Smooth muscle cell (in vitro differentiated cells): ENCODE data around the gene HARBI1. TPM values are rescaled to one million over a fixed set of nuclear protein-coding genes. Genes with fewer than 3 reads are reported as not detected.

Experiments used
- DNase-seq: peaks from one replicate; lab custom pipeline; 2025; ENCODE audit not compliant: unreplicated experiment; lab: John Stamatoyannopoulos, UW
- H2AFZ ChIP-seq: fragments of 200-600 bp; sonication (generic); 2 replicates; pipeline ENCODE4 v1.6.0; 2016; ENCODE audit warnings: antibody characterized with exemption, low read depth, mild to moderate bottlenecking
- H3F3A ChIP-seq: fragments of 200-600 bp; sonication (generic); 2 replicates; pipeline ENCODE4 v1.6.0; 2017; ENCODE audit warnings: antibody characterized with exemption, low read depth
- H3K27ac ChIP-seq: fragments of 200-600 bp; sonication (generic); 2 replicates; pipeline ENCODE4 v1.5.1; 2016; ENCODE audit warnings: low read depth, mild to moderate bottlenecking
- H3K27me3 ChIP-seq: fragments of 200-600 bp; sonication (generic); 2 replicates; pipeline ENCODE4 v1.6.1; 2016; ENCODE audit warnings: low read depth, mild to moderate bottlenecking
- H3K36me3 ChIP-seq: fragments of 200-600 bp; sonication (generic); 2 replicates; pipeline ENCODE4 v1.5.1; 2016; ENCODE audit warnings: low read depth
- H3K4me1 ChIP-seq: fragments of 200-600 bp; sonication (generic); 2 replicates; pipeline ENCODE4 v1.5.1; 2016; ENCODE audit warnings: low read depth
- H3K4me2 ChIP-seq: fragments of 200-600 bp; sonication (generic); 2 replicates; pipeline ENCODE4 v1.6.0; 2016; ENCODE audit warnings: mild to moderate bottlenecking
- H3K4me3 ChIP-seq: fragments of 200-600 bp; sonication (generic); 2 replicates; pipeline ENCODE4 v1.5.1; 2016; ENCODE audit warnings: mild to moderate bottlenecking
- H3K79me2 ChIP-seq: fragments of 200-600 bp; sonication (generic); 2 replicates; pipeline ENCODE4 v1.6.0; 2016; ENCODE audit warnings: low read depth, mild to moderate bottlenecking
- H3K9ac ChIP-seq: fragments of 200-600 bp; sonication (generic); 2 replicates; pipeline ENCODE4 v1.6.0; 2016; ENCODE audit warnings: low read depth
- H3K9me3 ChIP-seq: fragments of 200-600 bp; sonication (generic); replicated peaks from 2 replicates; pipeline ENCODE4 v1.5.1; 2016; ENCODE audit warnings: low read depth
- H4K20me1 ChIP-seq: fragments of 200-600 bp; sonication (generic); 2 replicates; pipeline ENCODE4 v1.6.0; 2016; ENCODE audit warnings: low read depth
- CTCF ChIP-seq: fragments of 200-600 bp; sonication (generic); IDR thresholded peaks from 2 replicates; pipeline ENCODE4 v1.5.1; 2017; ENCODE audit warnings: borderline replicate concordance, mild to moderate bottlenecking, antibody characterized with exemption; ENCODE audit not compliant: insufficient read depth, poor library complexity, severe bottlenecking
- WGBS: methylation state at CpG from one replicate; pipeline ENCODE4 v1.1.7; 2016; ENCODE audit warnings: low lambda C conversion rate; 5-methylcytosine and 5-hydroxymethylcytosine counted together
- polyA plus RNA-seq: library from polyadenylated mRNA; unstranded; fragments of >200 nt; fragmentation: Nextera tagmentation; extraction: Ambion mirVana; gene quantifications from 2 replicates; pipeline ENCODE4 v1.2.1, GENCODE V29; 2016
- total RNA-seq: library from RNA; depleted of rRNA; stranded (reverse); fragments of >200 nt; gene quantifications from 2 replicates; pipeline ENCODE4 v1.2.3, GENCODE V29; 2014

The HARBI1 gene
- total and polyA plus RNA-seq, 2 experiments from 2014 or later: 2.4 to 2.9 TPM

- Histone ChIP-seq H2AFZ (no peak overlapping the region), H3K4me2 (peak overlapping the region; percentile 22), H3K27ac (peak overlapping the region; percentile 60), H3K79me2 (no peaks in the 10 kb centered on the region), H3F3A (no peaks in the 10 kb centered on the region), H3K27me3 (no peaks in the 10 kb centered on the region), H3K9ac (peak overlapping the region; percentile 12), H3K4me1 (peaks cover 1% of the 10 kb centered on the region), H3K9me3 (no peaks in the 10 kb centered on the region), H3K4me3 (no peak overlapping the region), H3K36me3 (peaks cover 2% of the 10 kb centered on the region), H4K20me1 (no peaks in the 10 kb centered on the region)
- no peak for DNase-seq
- TF ChIP-seq CTCF: no peak
- WGBS: 70% methylated on average over 8 of the region's 8 CpGs
Measured at GRCh38 chr11:46599340-46600193, 17.5 kb downstream of the HARBI1 start.

- no peak overlapping the region for H3K9ac ChIP-seq
- H3K4me3 ChIP-seq: no peak overlapping the region
- no peak overlapping the region for H2AFZ ChIP-seq
- H3K36me3 ChIP-seq: no peaks in the 10 kb centered on the region
- H3K9me3 ChIP-seq: no peaks in the 10 kb centered on the region
- H3K27me3 ChIP-seq: no peaks in the 10 kb centered on the region
- no peak for TF ChIP-seq CTCF
- no peaks in the 10 kb centered on the region for H3F3A ChIP-seq
- H3K4me1 ChIP-seq: peaks cover 12% of the 10 kb centered on the region
- no peak for DNase-seq
- H4K20me1 ChIP-seq: peaks cover under 1% of the 10 kb centered on the region
- H3K79me2 ChIP-seq: peaks cover 11% of the 10 kb centered on the region
- H3K27ac ChIP-seq: peak overlapping the region; percentile 14
- WGBS: 54% methylated on average over 6 of the region's 6 CpGs
- no peak overlapping the region for H3K4me2 ChIP-seq
Measured at GRCh38 chr11:46597609-46598219, 19.3 kb downstream of the HARBI1 start.

GRCh38 chr11:46597155-46597554 is 19.9 kb downstream of the HARBI1 start:
- Histone ChIP-seq H3K4me3 (no peak overlapping the region), H3K36me3 (no peaks in the 10 kb centered on the region), H3K4me1 (peaks cover 16% of the 10 kb centered on the region), H3K9me3 (no peaks in the 10 kb centered on the region), H3K27me3 (no peaks in the 10 kb centered on the region), H3K4me2 (no peak overlapping the region), H3K79me2 (peaks cover 16% of the 10 kb centered on the region), H2AFZ (no peak overlapping the region), H4K20me1 (peaks cover 6% of the 10 kb centered on the region), H3K9ac (no peak overlapping the region), H3F3A (no peaks in the 10 kb centered on the region), H3K27ac (no peak overlapping the region)
- TF ChIP-seq CTCF: no peak
- 86% methylated on average over 1 of the region's 1 CpG for WGBS
- no peak for DNase-seq
